IMR-90 (cell line): ENCODE results near the gene ACACA. TPM values are rescaled to one million over a fixed set of nuclear protein-coding genes. Genes with fewer than 3 reads are reported as not detected.

Experiments used
- ATAC-seq: fragments of 200-7000 bp; cut with Tn5 transposase; 2 replicates; pipeline ENCODE4 v1.9.1; 2020; ENCODE audit warnings: low read depth, mild to moderate bottlenecking, moderate library complexity
- BruUV-seq: library from RNA; stranded (reverse); fragments of 400-500 nt; replicated peaks from 2 replicates; lab custom pipeline; 2021; lab: Mats Ljungman, UMichigan
- CTCF ChIA-PET: fragments of 300-600 bp; formaldehyde crosslinking; extraction: SDS; loops from one replicate; lab custom pipeline; 2021; ENCODE audit warnings: antibody characterized with exemption; lab: Yijun Ruan, JAX
- POLR2A ChIA-PET: fragments of 300-600 bp; sonication (Branson Sonifier 250); formaldehyde crosslinking; loops from one replicate; lab custom pipeline; 2022; ENCODE audit warnings: antibody characterized with exemption; ENCODE audit not compliant: unreplicated experiment; lab: Charles Lee
- DNase-seq: peaks from one replicate; pipeline ENCODE4 v3.0.0; 2013
- H2AFZ ChIP-seq: replicated peaks from 2 replicates; pipeline ENCODE3; 2013; ENCODE audit warnings: low read length, mild to moderate bottlenecking; ENCODE audit not compliant: poor library complexity
- H2AK5ac ChIP-seq: 2 replicates; pipeline ENCODE4 v1.6.1; 2013; ENCODE audit warnings: low read depth, low read length, inconsistent platforms
- H2AK9ac ChIP-seq: replicated peaks from 2 replicates; pipeline ENCODE3; 2013; ENCODE audit warnings: mild to moderate bottlenecking, low read depth, low read length, moderate library complexity; ENCODE audit not compliant: poor library complexity
- H2BK120ac ChIP-seq: 2 replicates; pipeline ENCODE4 v1.6.1; 2013; ENCODE audit warnings: low read depth, low read length, inconsistent platforms
- H2BK15ac ChIP-seq: 3 replicates; pipeline ENCODE4 v1.6.1; 2013; ENCODE audit warnings: low read depth, low read length, inconsistent platforms
- H2BK20ac ChIP-seq: 2 replicates; pipeline ENCODE4 v1.6.1; 2013; ENCODE audit warnings: low read depth, mild to moderate bottlenecking, inconsistent platforms, low read length, moderate library complexity
- H2BK5ac ChIP-seq: 2 replicates; pipeline ENCODE4 v1.6.1; 2013; ENCODE audit warnings: mild to moderate bottlenecking, low read depth, low read length, inconsistent platforms; ENCODE audit not compliant: poor library complexity, severe bottlenecking
- H3K14ac ChIP-seq: replicated peaks from 2 replicates; pipeline ENCODE4 v1.6.1; 2013; ENCODE audit warnings: low read depth, low read length, inconsistent platforms
- H3K18ac ChIP-seq: 2 replicates; pipeline ENCODE4 v1.6.1; 2013; ENCODE audit warnings: low read depth, low read length, control low read depth
- H3K23ac ChIP-seq: 2 replicates; pipeline ENCODE4 v1.6.1; 2013; ENCODE audit warnings: low read depth, low read length, inconsistent platforms
- H3K27ac ChIP-seq: 2 replicates; pipeline ENCODE4 v1.5.1; 2013; ENCODE audit warnings: mild to moderate bottlenecking, control low read depth, low read length; ENCODE audit not compliant: insufficient read depth
- H3K27me3 ChIP-seq: 2 replicates; pipeline ENCODE4 v1.6.1; 2013; ENCODE audit warnings: low read length; ENCODE audit not compliant: control insufficient read depth, insufficient read depth
- H3K36me3 ChIP-seq: 2 replicates; pipeline ENCODE4 v1.6.1; 2013; ENCODE audit warnings: low read length, mixed read lengths; ENCODE audit not compliant: control insufficient read depth, insufficient read depth
- H3K4ac ChIP-seq: 2 replicates; pipeline ENCODE4 v1.6.1; 2013; ENCODE audit warnings: low read depth, low read length, inconsistent platforms
- H3K4me1 ChIP-seq: 2 replicates; pipeline ENCODE4 v1.6.1; 2013; ENCODE audit warnings: low read length, mixed read lengths; ENCODE audit not compliant: control insufficient read depth, insufficient read depth
- H3K4me2 ChIP-seq: 2 replicates; pipeline ENCODE4 v1.6.1; 2013; ENCODE audit warnings: low read depth, mild to moderate bottlenecking, control low read depth, low read length, moderate library complexity
- H3K4me3 ChIP-seq: 2 replicates; pipeline ENCODE4 v1.5.1; 2013; ENCODE audit warnings: low read depth, mild to moderate bottlenecking, control low read depth, low read length, moderate library complexity; ENCODE audit not compliant: insufficient read depth
- H3K56ac ChIP-seq: 2 replicates; pipeline ENCODE4 v1.6.1; 2013; ENCODE audit warnings: low read length, inconsistent platforms; ENCODE audit not compliant: insufficient read depth; ENCODE audit errors: extremely low read depth
- H3K79me1 ChIP-seq, 2 experiments: 2 replicates each; pipeline ENCODE4 v1.6.1; 2013; ENCODE audit warnings: low read length in 2 of 2, inconsistent platforms in 1 of 2, low read depth in 1 of 2
- H3K9ac ChIP-seq: 2 replicates; pipeline ENCODE4 v1.6.1; 2013; ENCODE audit warnings: low read depth, low read length, control low read depth
- H3K9me1 ChIP-seq: 2 replicates; pipeline ENCODE4 v1.6.1; 2013; ENCODE audit warnings: low read length, inconsistent platforms; ENCODE audit not compliant: insufficient read depth
- H3K9me3 ChIP-seq: 2 replicates; pipeline ENCODE4 v1.6.1; 2013; ENCODE audit warnings: low read length; ENCODE audit not compliant: control insufficient read depth, insufficient read depth
- H4K20me1 ChIP-seq: 2 replicates; pipeline ENCODE4 v1.6.1; 2013; ENCODE audit warnings: low read length, inconsistent platforms; ENCODE audit not compliant: insufficient read depth
- H4K5ac ChIP-seq: 2 replicates; pipeline ENCODE4 v1.6.1; 2013; ENCODE audit warnings: mild to moderate bottlenecking, low read depth, low read length, control low read depth
- H4K8ac ChIP-seq, 2 experiments: 2 replicates each; pipeline ENCODE4 v1.6.1; 2013; ENCODE audit warnings: low read depth in 2 of 2, low read length in 2 of 2, control low read depth in 1 of 2, inconsistent platforms in 1 of 2
- H4K91ac ChIP-seq: 2 replicates; pipeline ENCODE4 v1.6.1; 2013; ENCODE audit warnings: low read depth, low read length, inconsistent platforms; ENCODE audit not compliant: insufficient read depth
- BHLHE40 ChIP-seq: fragments of 150-350 bp; IDR thresholded peaks from 2 replicates; pipeline ENCODE4 v1.6.1; 2016; ENCODE audit warnings: mild to moderate bottlenecking, low read depth, low read length
- CEBPB ChIP-seq: IDR thresholded peaks from 2 replicates; pipeline ENCODE4 v1.6.1; 2012; ENCODE audit warnings: low read depth, low read length, improper control_type of control experiment
- CHD1 ChIP-seq: IDR thresholded peaks from 2 replicates; pipeline ENCODE4 v1.6.1; 2012; ENCODE audit warnings: low read depth, low read length, improper control_type of control experiment
- FOS ChIP-seq: fragments of 150-350 bp; IDR thresholded peaks from 2 replicates; pipeline ENCODE4 v1.6.1; 2016; ENCODE audit warnings: low read depth, low read length
- MAFK ChIP-seq: IDR thresholded peaks from 2 replicates; pipeline ENCODE4 v1.6.1; 2012; ENCODE audit warnings: low read depth, low read length, improper control_type of control experiment
- MAZ ChIP-seq: IDR thresholded peaks from 2 replicates; pipeline ENCODE4 v1.6.1; 2012; ENCODE audit warnings: low read depth, mild to moderate bottlenecking, low read length, improper control_type of control experiment, moderate library complexity, borderline replicate concordance
- NFE2L2 ChIP-seq: fragments of 150-350 bp; IDR thresholded peaks from 2 replicates; pipeline ENCODE4 v1.6.1; 2016; ENCODE audit warnings: low read depth, mild to moderate bottlenecking, low read length
- POLR2A ChIP-seq: IDR thresholded peaks from 2 replicates; pipeline ENCODE4 v1.6.1; 2012; ENCODE audit warnings: mild to moderate bottlenecking, low read depth, low read length
- RAD21 ChIP-seq: IDR thresholded peaks from 2 replicates; pipeline ENCODE4 v1.6.1; 2012; ENCODE audit warnings: low read length, improper control_type of control experiment
- RCOR1 ChIP-seq: IDR thresholded peaks from 2 replicates; pipeline ENCODE4 v1.6.1; 2012; ENCODE audit warnings: mild to moderate bottlenecking, low read length, improper control_type of control experiment; ENCODE audit not compliant: insufficient replicate concordance
- SMC3 ChIP-seq: fragments of 150-350 bp; IDR thresholded peaks from 2 replicates; pipeline ENCODE4 v1.6.1; 2016; ENCODE audit warnings: low read depth, mild to moderate bottlenecking, antibody characterized with exemption, low read length, moderate library complexity
- whole genome bisulfite sequencing, 2 experiments: methylation state at CpG; one replicate each; pipeline versions ENCODE4 v1.1.5 to v1.1.7; 2013; ENCODE audit warnings: missing lambda C conversion rate in 2 of 2; ENCODE audit not compliant: insufficient read length in 1 of 2; ENCODE audit errors: extremely low coverage in 2 of 2; 5-methylcytosine and 5-hydroxymethylcytosine counted together
- dilution Hi-C: fragments of 300-500 bp; cut with HindIII; formaldehyde crosslinking; loops from one replicate; pipeline ENCODE4 v1.14.3; 2018; ENCODE audit warnings: low sequenced_read_pairs; ENCODE audit not compliant: unreplicated experiment
- in situ Hi-C: fragments of 300-500 bp; cut with MboI; formaldehyde crosslinking; loops from 3 replicates; pipeline ENCODE4 v1.14.3; 2019; ENCODE audit warnings: low sequenced_read_pairs, inconsistent platforms, mixed read lengths
- intact Hi-C: fragments of 100-400 bp; cut with micrococcal nuclease; formaldehyde crosslinking; loops from 2 replicates; pipeline ENCODE4 v1.10.0; 2022
- polyA plus RNA-seq, 3 experiments: library from polyadenylated mRNA; depleted of rRNA; stranded (reverse); fragments of >200 nt; gene quantifications; 2 replicates each; pipeline ENCODE4 v1.2.3, GENCODE V29; 2012; ENCODE audit warnings: low replicate concordance in 1 of 3
- total RNA-seq: library from RNA; depleted of rRNA; stranded (reverse); fragments of >200 nt; gene quantifications from 2 replicates; pipeline ENCODE4 v1.2.3, GENCODE V29; 2012
- TF ChIP-seq, protein P1 (sequence below): conservative IDR thresholded peaks from 2 replicates; pipeline ENCODE4 v1.5.1; 2012; ENCODE audit warnings: mild to moderate bottlenecking, low read depth, low read length, improper control_type of control experiment
- TF ChIP-seq, protein P2 (sequence below): fragments of 150-350 bp; IDR thresholded peaks from 2 replicates; pipeline ENCODE4 v1.6.1; 2016; ENCODE audit warnings: low read depth, mild to moderate bottlenecking, low read length, moderate library complexity, borderline replicate concordance

Gene ACACA
- total and polyA plus RNA-seq, 2 of the 4 experiments (the other 2 are of a cell fraction), result 21.3 to 39.1 TPM

DNA sequence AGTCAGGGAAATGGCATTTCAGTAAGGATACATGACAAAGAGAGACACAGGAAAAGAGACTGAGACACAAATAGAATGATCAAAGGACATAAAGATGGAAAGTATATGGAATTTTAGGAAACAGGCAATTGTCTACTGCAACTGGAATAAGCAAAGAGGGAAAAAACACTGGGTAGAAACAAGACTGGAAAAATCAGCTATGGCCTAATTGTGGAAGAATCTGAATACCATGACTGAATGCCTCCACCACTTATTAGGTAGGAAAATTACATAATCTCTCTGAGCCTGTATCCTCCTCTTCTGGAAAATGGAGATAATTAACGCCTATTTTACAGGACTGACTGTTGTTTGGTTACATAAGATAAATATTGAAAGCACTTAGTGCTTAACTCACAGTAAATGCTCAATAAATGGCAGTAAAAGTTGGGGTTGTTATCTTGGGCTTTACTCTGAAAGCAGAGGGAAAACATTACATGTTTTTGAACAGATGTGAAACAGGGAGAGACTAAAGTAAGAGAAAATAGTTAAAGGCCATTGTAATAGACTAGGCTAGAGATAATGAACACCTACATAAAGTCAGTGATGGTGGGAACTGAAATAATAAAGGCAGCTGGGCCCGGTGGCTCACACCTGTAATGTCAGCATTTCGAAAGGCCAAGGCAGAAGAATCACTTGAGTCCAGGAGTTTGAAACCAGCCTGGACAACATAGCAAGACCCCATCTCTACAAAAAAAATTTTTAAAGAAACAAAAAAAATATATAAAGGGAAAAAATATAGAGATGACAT, 94.3 kb downstream of the ACACA start:
- ATAC-seq (no peak; the same call in 1 of the 2 replicates), DNase-seq (no peak)
- no peak overlapping the region for H2BK15ac ChIP-seq
- H3K79me1 ChIP-seq, result peaks cover 4 to 23% of the 10 kb centered on the region in 2 experiments; a peak in 3 of 4 replicates
- H3K27me3 ChIP-seq, result no peaks in the 10 kb centered on the region
- no peak overlapping the region for H3K23ac ChIP-seq
- H4K91ac ChIP-seq, result no peak overlapping the region
- H3K9me3 ChIP-seq, result no peaks in the 10 kb centered on the region
- H2AK9ac ChIP-seq, result no peak overlapping the region
- no peak for TF ChIP-seq FOS
- TF ChIP-seq RAD21, result no peak
- TF ChIP-seq CHD1, result no peak
- no peak for TF ChIP-seq RCOR1
- TF ChIP-seq BHLHE40, result no peak
- TF ChIP-seq, protein P1, sequence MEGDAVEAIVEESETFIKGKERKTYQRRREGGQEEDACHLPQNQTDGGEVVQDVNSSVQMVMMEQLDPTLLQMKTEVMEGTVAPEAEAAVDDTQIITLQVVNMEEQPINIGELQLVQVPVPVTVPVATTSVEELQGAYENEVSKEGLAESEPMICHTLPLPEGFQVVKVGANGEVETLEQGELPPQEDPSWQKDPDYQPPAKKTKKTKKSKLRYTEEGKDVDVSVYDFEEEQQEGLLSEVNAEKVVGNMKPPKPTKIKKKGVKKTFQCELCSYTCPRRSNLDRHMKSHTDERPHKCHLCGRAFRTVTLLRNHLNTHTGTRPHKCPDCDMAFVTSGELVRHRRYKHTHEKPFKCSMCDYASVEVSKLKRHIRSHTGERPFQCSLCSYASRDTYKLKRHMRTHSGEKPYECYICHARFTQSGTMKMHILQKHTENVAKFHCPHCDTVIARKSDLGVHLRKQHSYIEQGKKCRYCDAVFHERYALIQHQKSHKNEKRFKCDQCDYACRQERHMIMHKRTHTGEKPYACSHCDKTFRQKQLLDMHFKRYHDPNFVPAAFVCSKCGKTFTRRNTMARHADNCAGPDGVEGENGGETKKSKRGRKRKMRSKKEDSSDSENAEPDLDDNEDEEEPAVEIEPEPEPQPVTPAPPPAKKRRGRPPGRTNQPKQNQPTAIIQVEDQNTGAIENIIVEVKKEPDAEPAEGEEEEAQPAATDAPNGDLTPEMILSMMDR, result no peak
- TF ChIP-seq, protein P2, sequence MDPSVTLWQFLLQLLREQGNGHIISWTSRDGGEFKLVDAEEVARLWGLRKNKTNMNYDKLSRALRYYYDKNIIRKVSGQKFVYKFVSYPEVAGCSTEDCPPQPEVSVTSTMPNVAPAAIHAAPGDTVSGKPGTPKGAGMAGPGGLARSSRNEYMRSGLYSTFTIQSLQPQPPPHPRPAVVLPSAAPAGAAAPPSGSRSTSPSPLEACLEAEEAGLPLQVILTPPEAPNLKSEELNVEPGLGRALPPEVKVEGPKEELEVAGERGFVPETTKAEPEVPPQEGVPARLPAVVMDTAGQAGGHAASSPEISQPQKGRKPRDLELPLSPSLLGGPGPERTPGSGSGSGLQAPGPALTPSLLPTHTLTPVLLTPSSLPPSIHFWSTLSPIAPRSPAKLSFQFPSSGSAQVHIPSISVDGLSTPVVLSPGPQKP, result no peak
- TF ChIP-seq MAZ, result no peak
- TF ChIP-seq POLR2A, result no peak
- TF ChIP-seq NFE2L2, result no peak
- TF ChIP-seq CEBPB, result no peak
- TF ChIP-seq MAFK, result no peak
- no peak for TF ChIP-seq SMC3
- no peaks in the 10 kb centered on the region for H3K36me3 ChIP-seq
- H4K5ac ChIP-seq, result no peak overlapping the region
- no peak overlapping the region for H2BK120ac ChIP-seq
- in situ Hi-C loops, result no loop called here
- no CpG with 5 or more reads among the region's 3 CpGs for WGBS, 2 experiments
- H4K8ac ChIP-seq, result no peak overlapping the region
- H3K9me1 ChIP-seq, result peaks cover 3% of the 10 kb centered on the region; the same call in 1 of the 2 replicates
- no peak overlapping the region for H2BK5ac ChIP-seq
- no peak overlapping the region for H2BK20ac ChIP-seq
- no peak overlapping the region for H3K14ac ChIP-seq
- H3K9ac ChIP-seq, result no peak overlapping the region
- no peak overlapping the region for H3K27ac ChIP-seq
- H3K4me3 ChIP-seq, result no peak overlapping the region
- ChIA-PET POLR2A (no interaction called here), CTCF (no interaction called here)
- no peak overlapping the region for H3K56ac ChIP-seq
- no peaks in the 10 kb centered on the region for H4K20me1 ChIP-seq
- dilution Hi-C loops, result no loop called here
- H2AK5ac ChIP-seq, result no peak overlapping the region
- H2AFZ ChIP-seq, result no peak overlapping the region
- intact Hi-C loops, result no loop called here
- no peaks in the 10 kb centered on the region for H3K4me1 ChIP-seq
- no TSS peak for BruUV-seq
- H3K18ac ChIP-seq, result no peak overlapping the region
- no peak overlapping the region for H3K4ac ChIP-seq
- no peak overlapping the region for H3K4me2 ChIP-seq
